ENCODE data around the gene TIMD4. TPM values are rescaled to one million over a fixed set of nuclear protein-coding genes. Genes with fewer than 3 reads are reported as not detected.

Gene TIMD4
- polyA plus RNA-seq, 4 donors: 0.43 to 0.51 TPM; not detected in 2

Other genes starting within 250 kb of the TIMD4 start
- gene PPP1R2B, start 112.9 kb downstream of the TIMD4 start, polyA plus RNA-seq: under 1 TPM in 2 of 4 donors, not detected in 2; 0.03 to 0.10 TPM
- gene HAVCR1, start 95.9 kb upstream of the TIMD4 start, polyA plus RNA-seq: 1 to 10 TPM in 1 of 4 donors, under 1 TPM in 1, not detected in 2; 0.10 to 1.4 TPM
- gene HAVCR2, start 145.8 kb upstream of the TIMD4 start, polyA plus RNA-seq: 1 to 10 TPM in 3 of 4 donors, under 1 TPM in 1; 0.45 to 3.0 (median 2.0) TPM
- gene MED7, start 179.6 kb upstream of the TIMD4 start, polyA plus RNA-seq: 10 to 100 TPM in 3 of 4 donors, 1 to 10 TPM in 1; 7.8 to 16.0 (median 12.3) TPM
- gene GARIN3, start 203.0 kb upstream of the TIMD4 start, polyA plus RNA-seq: not detected
- gene ITK, start 217.6 kb upstream of the TIMD4 start, polyA plus RNA-seq: 1 to 10 TPM in 3 of 4 donors, under 1 TPM in 1; 0.67 to 2.7 (median 1.4) TPM

Data from small intestine (tissue), 4 donors.